HG02970 (cell line): ENCODE results near the gene AMACR.

Source experiments
- ATAC-seq: cut with Tn5 transposase; IDR thresholded peaks from one replicate; pipeline ENCODE4 v1.9.1; 2021; ENCODE audit warnings: mild to moderate bottlenecking, moderate library complexity, moderate number of reproducible peaks; ENCODE audit not compliant: unreplicated experiment, low FRiP score

AMACR gene

GRCh38 chr5:34007621-34008600 lies at the start of gene AMACR:
Gene AMACR, minus strand, starts transcription at chr5:34008050. Its CDS starts 31 bp downstream, at chr5:34008019.
- peak; percentile 95 for ATAC-seq

DNA sequence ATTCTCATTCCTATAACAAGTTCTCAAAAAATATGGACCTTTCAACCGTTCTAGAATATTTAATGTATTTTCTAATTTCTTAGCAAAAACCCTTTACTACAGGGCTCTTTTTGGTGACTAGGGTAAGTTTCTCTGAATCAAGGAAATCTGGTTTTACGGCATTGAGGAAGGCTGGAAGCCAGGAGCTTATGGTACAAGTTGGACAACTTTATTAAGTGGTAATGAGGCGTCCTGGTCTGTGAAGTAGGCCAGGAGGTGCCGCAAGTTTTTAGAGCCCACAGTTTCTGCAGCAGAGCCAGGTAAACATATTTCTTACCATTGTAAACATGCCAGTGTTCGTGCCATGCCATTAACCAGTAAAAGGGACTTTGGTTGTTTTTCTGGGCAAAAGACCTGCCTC lies 49.7 kb upstream of the AMACR start:
- ATAC-seq, result no peak

GRCh38 chr5:34057118-34057517 lies 49.3 kb upstream of the AMACR start:
- ATAC-seq, result no peak

GRCh38 chr5:34055667-34056066 lies 47.8 kb upstream of the AMACR start:
- no peak for ATAC-seq

GRCh38 chr5:34054400-34054729 lies 46.5 kb upstream of the AMACR start:
- no peak for ATAC-seq

- ATAC-seq, result no peak
Measured at GRCh38 chr5:34053571-34054399, 45.9 kb upstream of the AMACR start.

DNA sequence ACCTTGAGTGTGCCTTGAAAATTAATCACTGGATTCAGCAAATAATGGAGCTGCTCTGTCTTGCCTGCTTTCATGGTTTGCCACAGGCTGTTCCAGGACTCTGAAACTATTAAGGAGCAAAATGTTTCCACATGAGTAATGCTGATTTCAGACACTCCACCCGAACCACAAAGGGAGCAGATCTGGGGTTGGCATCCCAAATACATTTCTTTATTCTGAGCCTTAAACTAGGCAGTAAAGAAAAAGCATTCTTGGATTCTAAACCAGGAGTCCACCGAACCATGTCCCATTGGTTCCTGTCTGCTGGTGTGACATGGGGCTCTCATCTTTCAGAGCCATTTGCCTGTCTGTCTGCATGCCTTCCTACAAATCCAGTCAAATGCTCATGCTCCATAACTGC lies 45.3 kb upstream of the AMACR start:
- ATAC-seq, result no peak

DNA sequence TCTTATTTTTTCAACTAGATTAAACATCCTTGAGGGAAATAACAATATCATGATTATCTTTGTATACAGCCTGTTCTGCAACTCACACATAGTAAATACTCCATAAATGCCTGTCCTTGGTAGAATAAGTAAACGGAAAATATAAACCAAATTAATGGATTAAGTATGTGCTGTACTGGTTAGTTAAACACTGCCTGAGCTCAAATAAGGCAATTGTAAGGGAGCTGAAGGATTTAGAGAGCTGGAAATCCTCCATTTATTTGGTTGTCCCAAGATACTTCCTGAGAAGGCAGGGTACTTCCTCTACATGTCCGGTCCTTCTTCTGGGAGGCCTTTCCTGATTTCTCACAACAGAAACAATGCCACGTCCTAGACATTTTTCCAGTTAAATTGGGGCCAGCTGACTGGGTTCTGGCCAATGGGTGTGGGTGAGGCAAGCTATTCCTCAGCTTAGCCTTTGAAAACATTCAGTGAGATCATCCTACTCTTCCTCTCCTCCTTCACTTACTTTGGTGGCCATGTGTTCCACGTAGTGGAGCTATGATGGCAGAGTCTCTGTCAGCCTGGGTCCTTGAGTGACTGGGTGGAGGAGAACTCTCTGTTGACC lies 43.6 kb upstream of the AMACR start:
- no peak for ATAC-seq

DNA sequence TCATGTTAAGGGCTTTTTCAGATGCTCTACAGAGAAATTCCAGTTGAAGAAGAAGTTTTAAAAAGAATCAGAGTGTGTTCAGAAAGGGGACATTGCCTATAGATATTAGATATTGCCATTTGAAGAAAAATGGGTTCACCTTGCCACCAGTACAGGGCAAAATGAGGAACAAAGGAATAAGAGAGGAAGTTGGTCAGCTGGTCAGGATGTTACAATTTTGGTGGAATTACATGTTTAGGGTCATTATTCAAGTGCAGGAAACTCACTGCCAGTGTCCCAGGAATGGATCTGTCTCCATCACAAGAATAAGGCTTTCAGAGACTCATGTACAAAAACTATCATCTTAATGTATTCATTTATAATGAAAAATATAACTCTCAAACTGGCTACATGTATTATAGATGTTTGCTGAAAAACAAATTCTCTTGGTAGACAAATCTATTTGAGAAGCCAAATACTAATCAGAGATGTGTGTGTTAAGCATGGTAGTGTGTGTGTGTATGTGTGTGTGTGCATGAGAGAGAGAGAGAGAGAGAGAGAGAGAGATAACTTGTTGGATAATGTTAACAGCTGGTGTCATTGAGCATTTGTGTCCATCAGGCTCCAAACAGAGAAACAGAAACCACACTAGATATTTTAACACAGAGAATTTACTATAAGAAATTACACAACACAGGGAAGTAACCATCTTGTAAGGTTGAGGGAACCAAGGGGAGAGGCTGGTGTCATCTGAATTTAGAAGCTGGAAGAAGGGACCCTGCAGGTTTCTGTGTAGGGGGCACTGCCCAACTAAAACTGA lies 40.1 kb upstream of the AMACR start:
- no peak for ATAC-seq

DNA sequence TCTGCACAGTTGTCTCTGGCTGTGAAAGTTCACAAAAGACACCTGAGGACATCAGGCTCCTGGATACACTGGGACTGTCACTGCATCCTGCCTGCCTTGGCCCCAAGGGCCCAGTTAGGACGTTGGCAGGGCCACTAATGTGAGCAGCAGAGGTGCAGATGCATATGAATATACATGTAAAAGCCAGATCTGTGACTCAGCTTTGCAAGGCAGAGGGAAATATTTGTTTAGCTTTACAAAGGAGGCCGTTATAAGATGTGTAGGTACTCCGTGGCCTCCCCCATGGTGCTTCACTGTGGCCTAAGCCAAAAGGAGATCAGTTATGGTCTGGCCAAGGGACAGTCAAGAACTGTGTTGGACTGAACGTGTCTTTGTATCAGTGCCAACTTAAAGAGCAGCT lies 39.3 kb upstream of the AMACR start:
- no peak for ATAC-seq

DNA sequence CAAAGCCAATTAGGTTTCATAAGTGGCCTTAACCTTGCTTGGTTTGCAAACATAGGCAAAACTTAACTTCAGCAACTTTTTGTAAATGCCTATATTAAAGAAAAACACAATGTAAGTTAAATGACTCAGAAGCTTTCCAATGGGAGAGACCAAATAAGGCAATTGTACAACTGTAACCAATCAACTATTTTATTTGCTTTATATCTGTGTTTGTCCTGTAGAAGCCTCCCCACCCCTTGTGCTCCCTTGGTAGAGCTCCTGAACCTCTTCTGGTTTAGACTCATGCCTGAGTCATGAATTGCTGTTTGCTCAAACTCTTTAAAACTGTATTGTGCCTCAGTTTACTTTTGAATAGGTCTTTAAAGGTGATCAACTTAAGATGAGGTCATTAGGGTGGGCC lies 38.1 kb upstream of the AMACR start:
- no peak for ATAC-seq

DNA sequence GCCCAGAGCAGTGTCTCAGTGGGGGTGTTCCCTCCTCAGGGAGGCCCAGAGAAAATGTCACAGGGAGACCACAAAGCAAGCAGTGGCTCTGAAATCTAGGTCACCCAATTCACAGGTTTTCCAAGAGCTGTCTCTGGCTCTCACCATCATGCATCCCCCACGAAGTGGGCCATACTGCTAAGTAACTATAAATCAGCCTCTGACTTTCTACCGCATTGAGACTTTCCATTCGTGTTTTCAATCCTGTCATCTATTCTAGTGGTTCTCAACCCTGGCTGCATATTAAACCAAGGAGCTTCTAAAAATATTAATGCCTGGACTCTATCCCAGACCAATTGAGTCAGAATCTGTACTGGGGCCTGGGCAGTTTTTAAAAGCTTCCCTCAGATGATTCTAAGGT lies 37.2 kb upstream of the AMACR start:
- ATAC-seq, result no peak

- ATAC-seq, result no peak
Measured at GRCh38 chr5:34043099-34043876, 35.4 kb upstream of the AMACR start, which contains the start of gene C1QTNF3. Gene C1QTNF3, minus strand, starts transcription at chr5:34043213. Its CDS starts 88 bp downstream, at chr5:34043125.

- ATAC-seq, result no peak
Measured at GRCh38 chr5:34042321-34042720, 34.5 kb upstream of the AMACR start.

GRCh38 chr5:34041247-34041972 lies 33.6 kb upstream of the AMACR start:
- ATAC-seq, result no peak

- ATAC-seq, result no peak
Measured at GRCh38 chr5:34040472-34040871, 32.6 kb upstream of the AMACR start.

- no peak for ATAC-seq
Measured at GRCh38 chr5:34039398-34040157, 31.7 kb upstream of the AMACR start.

- ATAC-seq, result no peak
Measured at GRCh38 chr5:34038838-34039237, 31.0 kb upstream of the AMACR start.
